Endothelial cell of umbilical vein (primary cell): ENCODE measurements around the gene STRIP2. TPM values are rescaled to one million over a fixed set of nuclear protein-coding genes. Genes with fewer than 3 reads are reported as not detected.

Experiments
- BruUV-seq: library from RNA; stranded (reverse); fragments of 400-500 nt; replicated peaks from 2 replicates; lab custom pipeline; 2021; lab: Mats Ljungman, UMichigan
- CTCF ChIA-PET: fragments of 300-600, 350-600 bp; sonication (Branson Sonifier 250); formaldehyde crosslinking; loops from one replicate; lab custom pipeline; 2021; ENCODE audit warnings: antibody characterized with exemption, inconsistent platforms; lab: Charles Lee
- POLR2A ChIA-PET: fragments of 300-600, 350-600 bp; sonication (Branson Sonifier 250); formaldehyde crosslinking; loops from one replicate; lab custom pipeline; 2021; ENCODE audit warnings: antibody characterized with exemption, inconsistent platforms; lab: Charles Lee
- DNase-seq: peaks from one replicate; pipeline ENCODE4 v3.0.0-alpha.2; 2011; ENCODE audit warnings: low read depth, low spot score
- FAIRE-seq: peaks from 2 replicates; lab custom pipeline; 2011; peaks lifted over from hg19 to GRCh38; lab: Jason Lieb, UNC
- H2AFZ ChIP-seq: 2 replicates; pipeline ENCODE4 v1.6.0; 2012; ENCODE audit warnings: low read depth, low read length, control low read depth, inconsistent platforms
- H3K27ac ChIP-seq: 2 replicates; pipeline ENCODE4 v1.5.1; 2011; ENCODE audit warnings: low read depth, mild to moderate bottlenecking, control low read depth, low read length, moderate library complexity; ENCODE audit not compliant: insufficient read depth
- H3K27me3 ChIP-seq, 2 experiments: 2 replicates each; pipeline versions ENCODE4 v1.6.0 to v1.6.1; 2011; ENCODE audit warnings: low read length in 2 of 2, mixed read lengths in 1 of 2; ENCODE audit not compliant: control insufficient read depth in 2 of 2, insufficient read depth in 2 of 2
- H3K36me3 ChIP-seq, 2 experiments: 2 replicates in 1 of 2; 3 replicates in 1 of 2; pipeline ENCODE4 v1.5.1; 2011; ENCODE audit warnings: low read length in 2 of 2, mild to moderate bottlenecking in 1 of 2, moderate library complexity in 1 of 2; ENCODE audit not compliant: control insufficient read depth in 2 of 2, insufficient read depth in 2 of 2; ENCODE audit errors: extremely low read depth in 1 of 2
- H3K4me1 ChIP-seq: 3 replicates; pipeline ENCODE4 v1.5.1; 2011; ENCODE audit warnings: mild to moderate bottlenecking, low read length; ENCODE audit not compliant: control insufficient read depth, insufficient read depth; ENCODE audit errors: extremely low read depth
- H3K4me2 ChIP-seq: 2 replicates; pipeline ENCODE4 v1.6.1; 2011; ENCODE audit warnings: low read length, control low read depth, mixed read lengths; ENCODE audit not compliant: insufficient read depth
- H3K4me3 ChIP-seq, 3 experiments: fragments of 200-600 bp in 1 of 3; sonication (generic), shearing (Covaris generic) in 1 of 3; replicated peaks in 1 of 3; 2 replicates each; pipeline ENCODE4 v1.5.1; 2011 to 2016; ENCODE audit warnings: control low read depth in 3 of 3, low read length in 3 of 3, mild to moderate bottlenecking in 2 of 3, inconsistent platforms in 1 of 3, low read depth in 1 of 3, moderate library complexity in 1 of 3; ENCODE audit not compliant: insufficient read depth in 1 of 3
- H3K79me2 ChIP-seq: 2 replicates; pipeline ENCODE4 v1.6.0; 2012; ENCODE audit warnings: low read length, inconsistent platforms; ENCODE audit not compliant: control insufficient read depth, insufficient read depth
- H3K9ac ChIP-seq: replicated peaks from 2 replicates; pipeline ENCODE3; 2011; ENCODE audit warnings: low read length, control low read depth; ENCODE audit not compliant: insufficient read depth; ENCODE audit errors: extremely low read depth
- H3K9me1 ChIP-seq: replicated peaks from 3 replicates; pipeline ENCODE4 v1.6.0; 2011; ENCODE audit warnings: mild to moderate bottlenecking, low read length; ENCODE audit not compliant: control insufficient read depth, insufficient read depth; ENCODE audit errors: extremely low read depth
- H3K9me3 ChIP-seq: replicated peaks from 2 replicates; pipeline ENCODE4 v1.5.1; 2012; ENCODE audit warnings: low read length, inconsistent platforms; ENCODE audit not compliant: control insufficient read depth, insufficient read depth
- H4K20me1 ChIP-seq: replicated peaks from 2 replicates; pipeline ENCODE3; 2011; ENCODE audit warnings: mild to moderate bottlenecking, low read length; ENCODE audit not compliant: control insufficient read depth, insufficient read depth; ENCODE audit errors: extremely low read depth
- CTCF ChIP-seq, 2 donors: IDR thresholded peaks; 1 replicate in 1 of 2; 2 replicates in 1 of 2; pipeline ENCODE4 v1.5.1; 2011; ENCODE audit warnings: low read length in 2 of 2, mild to moderate bottlenecking in 2 of 2, moderate library complexity in 2 of 2, control low read depth in 1 of 2, inconsistent platforms in 1 of 2, low read depth in 1 of 2; ENCODE audit not compliant: insufficient read depth in 1 of 2; ENCODE audit errors: extremely low read depth in 1 of 2
- EZH2 ChIP-seq: IDR thresholded peaks from 2 replicates; pipeline ENCODE4 v1.6.1; 2012; ENCODE audit warnings: borderline replicate concordance, low read depth, mild to moderate bottlenecking, moderate library complexity, low read length, inconsistent platforms; ENCODE audit not compliant: severe bottlenecking
- FOS ChIP-seq: IDR thresholded peaks from 2 replicates; pipeline ENCODE4 v1.6.1; 2011; ENCODE audit warnings: mild to moderate bottlenecking, low read length, moderate library complexity, borderline replicate concordance; ENCODE audit not compliant: insufficient read depth
- JUN ChIP-seq: IDR thresholded peaks from 2 replicates; pipeline ENCODE4 v1.6.1; 2011; ENCODE audit warnings: borderline replicate concordance, low read depth; ENCODE audit not compliant: insufficient read length, insufficient read depth
- MYC ChIP-seq: IDR thresholded peaks from one replicate; pipeline ENCODE4 v1.6.1; 2011; ENCODE audit warnings: mild to moderate bottlenecking, low read depth, low read length
- POLR2A ChIP-seq: IDR thresholded peaks from 2 replicates; pipeline ENCODE4 v1.6.1; 2012; ENCODE audit warnings: low read depth, mild to moderate bottlenecking, control low read depth, low read length
- POLR2AphosphoS5 ChIP-seq: IDR thresholded peaks from 2 replicates; pipeline ENCODE4 v1.6.1; 2012; ENCODE audit warnings: low read depth, mild to moderate bottlenecking, control low read depth, low read length, moderate library complexity; ENCODE audit not compliant: insufficient read depth
- dilution Hi-C: fragments of 300-500 bp; cut with MboI; formaldehyde crosslinking; loops from one replicate; pipeline ENCODE4 v1.15.0; 2019; ENCODE audit warnings: low sequenced_read_pairs; ENCODE audit not compliant: extremely low pct_ligation_motif_present
- intact Hi-C: fragments of 100-400 bp; cut with micrococcal nuclease; formaldehyde crosslinking; loops from one replicate; pipeline ENCODE4 v1.10.0; 2022
- polyA plus RNA-seq, 4 experiments: library from polyadenylated mRNA; depleted of rRNA in 3 of 4; stranded (reverse) in 3 of 4; unstranded in 1 of 4; fragments of >200 nt; gene quantifications; 2 replicates each; pipeline versions ENCODE4 v1.2.1 to v1.2.3, GENCODE V29; 2011 to 2012; ENCODE audit warnings: missing spikeins in 1 of 4
- total RNA-seq: library from RNA; stranded (reverse); gene quantifications from 2 replicates; pipeline ENCODE4 v1.2.3, GENCODE V29; 2021
- TF ChIP-seq, protein P1 (sequence below): IDR thresholded peaks from 2 replicates; pipeline ENCODE4 v1.6.1; 2011; ENCODE audit not compliant: insufficient read depth, insufficient read length

The STRIP2 gene
- total and polyA plus RNA-seq, 2 donors (not counting 3 experiments of a cell fraction or from before 2014, with no cell fraction given) = 3.4 to 10.0 TPM

DNA sequence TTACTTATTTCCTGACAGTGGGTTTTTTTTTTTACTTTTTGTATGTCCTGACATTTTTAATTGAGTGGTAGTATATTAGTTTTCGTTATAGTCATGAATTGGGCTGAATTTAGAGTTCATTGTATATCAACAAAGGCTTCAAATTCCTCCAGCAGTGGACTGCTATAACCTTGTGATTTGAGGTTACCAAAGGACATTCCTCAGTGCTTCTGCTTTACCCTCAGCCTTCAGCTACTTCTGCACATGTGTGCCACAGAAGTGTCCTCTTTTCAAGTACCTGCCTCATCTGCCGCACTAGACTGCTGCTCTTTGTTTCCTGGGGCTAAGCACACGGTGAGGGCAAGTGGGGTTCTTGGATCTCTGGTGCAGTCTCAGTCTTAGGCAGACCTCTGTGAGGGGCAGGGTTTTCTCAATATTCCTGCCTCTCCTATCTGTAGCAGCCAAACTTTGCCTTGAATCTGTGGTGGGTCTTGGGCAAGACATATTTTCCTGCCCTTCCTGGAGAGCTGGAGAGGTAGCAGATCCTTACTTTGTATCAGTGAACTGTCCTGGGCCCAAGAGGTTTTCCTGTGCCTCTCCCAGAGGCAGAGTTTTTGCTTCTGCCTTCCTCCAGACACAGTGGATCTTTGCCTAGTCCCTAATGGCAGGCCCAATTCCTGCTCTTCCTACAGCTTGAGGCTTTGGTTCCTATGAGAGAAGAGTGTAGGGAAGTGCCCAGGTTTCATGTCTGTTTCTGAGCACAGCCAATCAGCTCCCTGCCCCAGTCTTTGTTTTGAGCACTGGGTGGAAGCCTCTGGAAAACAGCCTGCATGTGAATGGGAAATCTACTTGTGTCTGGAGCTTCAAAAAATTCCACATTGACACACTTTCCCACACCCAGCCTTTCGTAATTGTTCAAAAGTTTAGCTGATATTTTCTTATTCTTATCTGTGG lies 39.0 kb upstream of the STRIP2 start:
- Histone ChIP-seq H3K27ac (no peak overlapping the region), H3K4me1 (peaks cover 3% of the 10 kb centered on the region), H3K4me2 (no peak overlapping the region), H3K9ac (no peak overlapping the region), H3K79me2 (no peaks in the 10 kb centered on the region), H3K9me3 (no peaks in the 10 kb centered on the region), H3K36me3 (no peaks in the 10 kb centered on the region), H3K9me1 (no peaks in the 10 kb centered on the region), H3K4me3 (no peak overlapping the region), H2AFZ (no peak overlapping the region), H3K27me3 (no peaks in the 10 kb centered on the region), H4K20me1 (no peaks in the 10 kb centered on the region)
- dilution Hi-C loops (no loop called here), intact Hi-C loops (no loop called here)
- TF ChIP-seq MYC (no peak), POLR2A (no peak), CTCF (IDR thresholded peaks at IDR 0.05; ENCODE audit: extremely low read depth in 1 of 2, insufficient read depth in 1 of 2, low read depth in 1 of 2, low read length in 2 of 2) (no peak), POLR2AphosphoS5 (no peak), JUN (no peak), EZH2 (no peak), FOS (no peak)
- TF ChIP-seq, protein P1, sequence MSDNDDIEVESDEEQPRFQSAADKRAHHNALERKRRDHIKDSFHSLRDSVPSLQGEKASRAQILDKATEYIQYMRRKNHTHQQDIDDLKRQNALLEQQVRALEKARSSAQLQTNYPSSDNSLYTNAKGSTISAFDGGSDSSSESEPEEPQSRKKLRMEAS = no peak
- ChIA-PET POLR2A (no interaction called here), CTCF (interaction anchor here (1.7 to 2.5 kb wide), 4 partner anchors 8 to 38 kb away, joined by 4 to 9 read pairs (median 5); partner anchors contain the start of gene STRIP2)
- DNase-seq = no peak
- no TSS peak for BruUV-seq
- FAIRE-seq = no peak
